ENCODE measurements around the gene INO80E.

GRCh38 chr16:29995324-29995910 is 624 bp upstream of the INO80E start, which contains the start of gene HIRIP3:
- no peak for TF ChIP-seq CTCF (IDR thresholded peaks at IDR 0.05; ENCODE audit: low read depth, low read length)
- no peak for TF ChIP-seq EZH2phosphoT487 (IDR thresholded peaks at IDR 0.05; ENCODE audit: low read depth)

Data from OCI-LY3 (cell line).